ENCODE measurements around the gene TMEM240. TPM values are rescaled to one million over a fixed set of nuclear protein-coding genes. Genes with fewer than 3 reads are reported as not detected.
"Not testable (repeated sequence)": the region's sequence is repeated elsewhere in the genome, so short reads cannot be mapped to it uniquely, and the experiment has no call there.

TMEM240 gene
- total RNA-seq, 4 donors from 2014 or later = 4.0 to 27.3 (median 5.1) TPM; not detected in 1

GRCh38 chr1:1487701-1488100, 52.7 kb downstream of the TMEM240 start:
- Histone ChIP-seq H3K27ac (no peak overlapping the region), H3K9me3 (peaks cover 0 to 14% (median 0%) of the 10 kb centered on the region in 4 donors), H3K4me3 (no peak overlapping the region), H3K36me3 (peaks cover 0 to 99% (median 19%) of the 10 kb centered on the region in 3 donors), H3K4me1 (no peaks in the 10 kb centered on the region), H3K27me3 (no peaks in the 10 kb centered on the region)
- WGBS, 2 donors = 92 to 96% methylated on average over 17 to 18 of the region's 18 CpGs
- TF ChIP-seq EP300 (IDR thresholded peaks at IDR 0.05) (no peak), POLR2A (IDR thresholded peaks at IDR 0.05) (no peak), CTCF (IDR thresholded peaks at IDR 0.05) (no peak)
- no peak for DNase-seq (ENCODE audit: low spot score in 2 of 2)

DNA sequence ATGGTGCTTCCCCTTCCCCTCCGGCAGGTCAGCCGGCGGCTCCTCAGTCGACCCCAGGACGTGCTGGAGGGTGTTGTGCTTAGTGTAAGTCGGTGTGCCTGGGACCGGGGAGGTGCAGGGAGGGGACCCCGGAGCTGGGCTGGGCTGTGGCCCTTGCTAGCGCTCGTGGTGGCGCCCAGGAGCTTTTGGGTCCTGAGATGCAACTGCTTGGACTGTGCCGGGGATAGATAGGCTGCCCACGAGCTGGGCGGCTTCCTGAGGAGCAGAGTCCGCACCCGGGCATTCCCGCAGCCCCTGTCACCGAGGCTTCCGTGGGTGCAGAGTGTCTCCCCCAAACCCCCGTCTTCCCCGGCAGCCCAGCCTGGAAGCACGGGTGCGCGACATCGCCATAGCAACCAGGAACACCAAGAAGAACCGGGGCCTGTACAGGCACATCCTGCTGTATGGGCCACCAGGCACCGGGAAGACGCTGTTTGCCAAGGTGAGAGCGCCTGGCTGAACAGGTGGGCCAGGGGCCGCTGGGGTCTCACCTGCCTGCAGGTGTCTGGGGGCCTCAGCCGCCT, 54.6 kb downstream of the TMEM240 start:
- peaks cover 0 to 93% (median 15%) of the 10 kb centered on the region in 3 donors for H3K36me3 ChIP-seq
- not testable (repeated sequence) for H3K27me3 ChIP-seq; H3K4me1 ChIP-seq; H3K4me3 ChIP-seq; DNase-seq (ENCODE audit: low spot score in 2 of 2); H3K27ac ChIP-seq; H3K9me3 ChIP-seq
- 90 to 91% methylated on average over 2 to 29 of the region's 31 CpGs for WGBS, 2 donors

GRCh38 chr1:1484976-1485750, 55.3 kb downstream of the TMEM240 start:
- H3K36me3 ChIP-seq = peaks cover 0 to 93% (median 10%) of the 10 kb centered on the region in 3 donors
- 92 to 94% methylated on average over 5 to 22 of the region's 46 CpGs for WGBS, 2 donors
- DNase-seq (ENCODE audit: low spot score in 2 of 2); H3K4me1 ChIP-seq; H3K27ac ChIP-seq; H3K27me3 ChIP-seq; H3K4me3 ChIP-seq; H3K9me3 ChIP-seq: not testable (repeated sequence)

Other genes with a start within 250 kb of the TMEM240 start
- 100 to 1,000 TPM in 1 of 4 donors, 10 to 100 TPM in 3; 34.3 to 125 (median 69.6) TPM for gene ACAP3, start 232.7 kb downstream of the TMEM240 start, total RNA-seq
- 10 to 100 TPM; 17.5 to 22.2 (median 19.7) TPM for gene PUSL1, start 232.0 kb downstream of the TMEM240 start, total RNA-seq
- 100 to 1,000 TPM; 118 to 241 (median 157) TPM for gene INTS11, start 216.0 kb downstream of the TMEM240 start, total RNA-seq
- 10 to 100 TPM; 12.0 to 24.9 (median 18.8) TPM for gene CPTP, start 215.8 kb downstream of the TMEM240 start, total RNA-seq
- gene TAS1R3, start 209.3 kb downstream of the TMEM240 start, total RNA-seq = 1 to 10 TPM in 1 of 4 donors, under 1 TPM in 3; 0.21 to 1.2 (median 0.63) TPM
- 100 to 1,000 TPM; 130 to 191 (median 144) TPM for gene DVL1, start 191.2 kb downstream of the TMEM240 start, total RNA-seq
- 100 to 1,000 TPM; 351 to 659 (median 448) TPM for gene MXRA8, start 182.1 kb downstream of the TMEM240 start, total RNA-seq
- gene AURKAIP1, start 165.4 kb downstream of the TMEM240 start, total RNA-seq = 100 to 1,000 TPM in 3 of 4 donors, 10 to 100 TPM in 1; 63.9 to 128 (median 105) TPM
- gene CCNL2, start 141.3 kb downstream of the TMEM240 start, total RNA-seq = 100 to 1,000 TPM; 311 to 362 (median 339) TPM
- gene MRPL20, start 133.3 kb downstream of the TMEM240 start, total RNA-seq = 100 to 1,000 TPM in 3 of 4 donors, 10 to 100 TPM in 1; 84.9 to 165 (median 139) TPM
- gene ANKRD65, start 119.3 kb downstream of the TMEM240 start, total RNA-seq = 10 to 100 TPM; 13.8 to 32.6 (median 19.4) TPM
- gene VWA1, start 104.9 kb downstream of the TMEM240 start, total RNA-seq = 100 to 1,000 TPM; 142 to 261 (median 161) TPM
- 1 to 10 TPM in 3 of 4 donors, under 1 TPM in 1; 0.42 to 9.9 (median 3.2) TPM for gene ATAD3C, start 90.9 kb downstream of the TMEM240 start, total RNA-seq
- 10 to 100 TPM; 18.4 to 48.9 (median 22.5) TPM for gene ATAD3B, start 68.9 kb downstream of the TMEM240 start, total RNA-seq
- gene ATAD3A, start 28.5 kb downstream of the TMEM240 start, total RNA-seq = 10 to 100 TPM; 19.6 to 47.4 (median 27.0) TPM
- gene SSU72, start 34.2 kb upstream of the TMEM240 start, total RNA-seq = 100 to 1,000 TPM; 129 to 161 (median 146) TPM
- 1 to 10 TPM; 1.4 to 3.0 (median 2.0) TPM for gene FNDC10, start 59.5 kb upstream of the TMEM240 start, total RNA-seq
- gene MIB2, start 74.9 kb upstream of the TMEM240 start, total RNA-seq = 100 to 1,000 TPM in 1 of 4 donors, 10 to 100 TPM in 3; 50.5 to 108 (median 98.6) TPM
- 1 to 10 TPM; 1.2 to 6.6 (median 3.8) TPM for gene MMP23B, start 91.5 kb upstream of the TMEM240 start, total RNA-seq
- gene CDK11B, start 118.4 kb upstream of the TMEM240 start, total RNA-seq = 10 to 100 TPM; 12.6 to 31.8 (median 24.7) TPM
- 10 to 100 TPM; 38.2 to 67.8 (median 46.1) TPM for gene SLC35E2B, start 152.2 kb upstream of the TMEM240 start, total RNA-seq
- 10 to 100 TPM; 36.1 to 71.1 (median 54.6) TPM for gene CDK11A, start 183.7 kb upstream of the TMEM240 start, total RNA-seq
- 100 to 1,000 TPM; 111 to 145 (median 119) TPM for gene NADK, start 237.8 kb upstream of the TMEM240 start, total RNA-seq

Measured in tibial nerve (tissue), 4 donors.